G401.6 (cell line): ENCODE data around the gene UMODL1.

ENCODE experiments used
- FAIRE-seq: peaks from 2 replicates; lab custom pipeline; 2012; peaks lifted over from hg19 to GRCh38; lab: Jason Lieb, UNC

Gene UMODL1

DNA sequence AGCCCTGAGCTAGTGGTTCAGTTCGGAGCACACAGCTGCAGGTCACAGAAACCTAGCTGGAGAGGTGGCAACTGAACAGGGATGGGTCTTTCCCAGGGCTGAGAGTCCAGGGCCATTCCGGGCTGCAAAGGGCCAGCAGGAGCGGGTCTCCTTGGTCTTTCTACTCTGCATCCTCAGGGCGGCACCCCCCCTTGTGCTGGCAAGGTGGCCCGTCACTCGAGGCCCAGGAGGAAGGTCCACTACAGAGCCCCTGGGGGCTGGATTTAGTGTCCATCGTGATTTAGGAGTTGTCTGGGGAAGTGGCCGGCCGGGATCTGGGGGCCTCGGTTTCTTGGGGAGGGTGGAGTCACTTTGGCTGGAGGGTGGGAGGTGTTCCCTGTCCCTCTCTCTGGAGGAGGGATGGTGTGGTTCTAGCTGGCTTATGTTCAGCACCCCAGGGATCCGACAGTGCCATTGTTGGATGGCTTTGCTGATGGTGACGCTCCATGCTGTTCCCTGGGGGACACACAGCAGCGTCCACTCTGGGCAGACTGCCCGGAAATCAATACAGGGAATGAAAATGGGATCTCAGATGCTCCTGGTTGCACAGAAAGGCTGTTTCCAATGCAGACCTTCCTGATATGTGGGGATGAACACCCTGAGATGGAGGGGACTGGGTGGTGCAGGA is 64.4 kb downstream of the UMODL1 start:
- FAIRE-seq, result no peak

DNA sequence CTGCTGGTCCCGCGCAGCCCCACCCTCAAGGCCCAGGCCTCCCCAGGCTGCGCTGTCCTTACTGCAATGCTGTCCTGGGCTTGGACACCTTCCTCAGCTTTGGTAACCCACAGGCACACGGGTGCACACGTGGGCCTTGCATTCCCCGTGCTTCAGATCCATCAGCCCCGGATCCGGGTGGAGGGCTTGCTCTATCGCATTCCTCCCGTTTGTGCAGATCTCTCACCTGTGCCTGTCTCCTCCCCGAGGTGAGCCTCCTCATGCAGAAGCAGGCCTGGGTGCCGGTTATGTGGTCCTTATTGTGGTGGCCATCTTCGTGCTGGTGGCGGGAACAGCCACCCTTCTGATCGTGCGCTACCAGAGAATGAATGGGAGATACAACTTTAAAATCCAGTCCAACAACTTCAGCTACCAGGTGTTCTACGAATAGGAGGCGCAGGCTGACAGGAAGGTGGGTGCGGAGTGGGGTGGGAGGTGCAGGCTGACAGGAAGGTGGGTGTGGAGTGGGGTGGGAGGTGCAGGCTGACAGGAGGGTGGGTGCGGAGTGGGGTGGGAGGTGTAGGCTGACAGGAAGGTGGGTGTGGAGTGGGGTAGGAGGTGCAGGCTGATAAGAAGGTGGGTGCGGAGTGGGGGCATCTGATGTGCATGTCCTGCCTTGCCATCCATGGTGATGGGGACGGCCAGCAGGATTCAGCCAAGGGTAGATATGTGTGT is 66.2 kb downstream of the UMODL1 start:
- FAIRE-seq, result no peak

DNA sequence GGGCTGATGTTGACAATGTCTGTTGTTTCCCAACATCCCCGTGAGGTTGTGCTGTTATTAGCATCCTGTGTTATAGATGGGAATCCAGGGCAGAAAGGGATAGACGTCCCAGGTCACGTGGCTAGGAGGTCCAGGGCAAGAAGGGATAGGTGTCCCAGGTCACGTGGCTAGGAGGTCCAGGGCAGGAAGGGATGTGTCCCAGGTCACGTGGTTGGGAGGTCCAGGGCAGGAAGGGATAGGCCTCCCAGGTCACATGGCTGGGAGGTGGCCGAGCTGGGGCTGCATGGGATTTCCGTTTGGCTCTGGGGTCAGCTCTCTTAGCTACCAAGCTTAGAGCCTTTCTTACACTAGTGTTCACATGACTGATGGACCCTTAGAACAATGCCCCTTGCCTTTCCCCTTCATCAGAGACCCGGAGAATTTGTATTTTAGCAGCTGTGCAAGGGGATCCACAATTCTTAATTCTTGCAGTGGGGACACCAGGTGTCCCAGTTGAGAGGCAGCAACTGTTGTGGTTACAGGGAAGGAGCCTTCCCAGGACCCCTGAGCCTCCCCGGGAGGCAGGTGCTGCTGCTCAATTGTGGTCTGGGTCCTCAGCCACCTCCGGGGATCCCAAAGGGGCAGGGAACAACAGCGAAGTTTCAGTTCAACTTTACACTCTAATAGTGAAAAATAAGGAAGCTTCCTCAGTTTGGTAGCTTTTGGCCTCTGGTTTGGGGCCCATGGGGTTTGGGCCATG is 69.2 kb downstream of the UMODL1 start:
- no peak for FAIRE-seq

DNA sequence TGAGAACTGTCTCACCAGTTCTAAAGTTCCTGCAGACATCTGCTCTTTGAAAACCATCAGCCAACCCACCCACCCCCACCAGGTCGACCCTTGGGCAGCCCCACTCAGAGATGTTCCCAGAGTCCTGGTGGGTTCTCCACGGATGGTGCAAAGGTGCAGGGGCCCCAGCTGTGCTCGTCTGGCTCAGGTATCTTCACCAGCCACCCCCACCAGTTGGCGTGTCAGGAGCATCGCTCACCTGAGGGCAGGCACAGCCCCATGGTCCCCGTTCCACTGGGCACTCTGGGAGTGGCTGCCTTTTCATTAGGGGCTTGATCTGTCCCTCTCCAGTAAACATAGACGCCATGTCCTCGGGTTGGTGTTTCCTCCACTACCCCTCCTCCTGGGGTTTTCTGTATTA is 70.5 kb downstream of the UMODL1 start:
- no peak for FAIRE-seq

DNA sequence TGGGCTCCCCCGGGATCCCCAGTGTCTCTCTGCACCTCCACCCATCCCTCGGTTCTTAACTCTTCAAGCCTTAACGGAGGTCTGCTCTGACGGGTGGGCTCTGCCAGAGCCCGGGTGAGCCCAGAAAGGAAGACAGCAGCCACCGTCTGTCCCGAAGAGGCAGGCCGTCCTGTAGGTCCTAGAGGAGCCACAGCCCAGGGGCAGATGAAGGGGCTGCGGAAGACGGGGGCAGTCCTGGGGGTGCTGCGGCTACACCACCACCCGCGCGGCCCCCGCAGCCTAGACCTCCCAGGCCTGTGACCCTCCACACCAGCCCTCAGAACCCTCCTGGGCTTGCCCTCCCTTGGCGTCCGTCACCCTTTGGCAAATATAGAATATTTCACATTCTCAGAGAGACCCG is 71.0 kb downstream of the UMODL1 start:
- FAIRE-seq, result no peak

DNA sequence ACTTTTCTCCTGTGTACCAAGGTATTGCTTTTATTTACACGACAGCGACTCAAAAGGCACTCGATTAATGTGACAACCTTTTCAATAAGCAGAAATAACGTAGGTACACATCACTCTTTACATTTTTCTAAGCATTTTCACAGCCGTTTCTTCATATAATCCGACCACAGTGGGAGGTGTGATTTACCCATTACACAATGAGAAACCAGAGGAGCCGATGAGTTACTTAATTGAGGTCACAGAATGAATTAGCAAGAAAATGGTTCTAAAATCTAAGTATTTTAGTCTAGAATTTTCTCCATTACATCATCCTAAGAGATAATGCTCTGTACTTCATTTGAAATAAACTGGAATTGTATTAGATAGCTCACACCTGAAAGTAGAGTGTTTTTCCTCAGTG is 71.5 kb downstream of the UMODL1 start:
- no peak for FAIRE-seq

DNA sequence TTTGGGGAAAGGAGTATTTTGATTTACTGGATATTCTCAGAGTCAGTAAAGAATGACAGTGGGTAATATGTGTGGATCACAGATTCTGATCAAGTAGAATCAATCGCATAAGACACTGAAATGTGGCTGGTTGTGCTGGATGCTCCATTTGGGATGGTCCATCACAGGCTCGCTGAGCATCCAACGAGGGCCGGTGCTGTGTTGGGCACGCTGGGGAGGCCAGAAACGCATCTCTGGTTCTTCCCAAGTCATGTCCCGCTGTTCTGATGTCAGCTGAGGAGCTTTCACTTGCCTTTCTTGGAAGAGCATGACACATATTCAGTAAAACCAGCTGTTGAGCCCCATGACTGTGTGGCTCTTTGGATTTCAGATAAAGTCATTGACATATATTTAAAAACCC is 72.0 kb downstream of the UMODL1 start:
- no peak for FAIRE-seq

GRCh38 chr21:42144221-42144620 is 73.1 kb downstream of the UMODL1 start:
- FAIRE-seq, result no peak

GRCh38 chr21:42144679-42145568 is 73.8 kb downstream of the UMODL1 start:
- no peak for FAIRE-seq

DNA sequence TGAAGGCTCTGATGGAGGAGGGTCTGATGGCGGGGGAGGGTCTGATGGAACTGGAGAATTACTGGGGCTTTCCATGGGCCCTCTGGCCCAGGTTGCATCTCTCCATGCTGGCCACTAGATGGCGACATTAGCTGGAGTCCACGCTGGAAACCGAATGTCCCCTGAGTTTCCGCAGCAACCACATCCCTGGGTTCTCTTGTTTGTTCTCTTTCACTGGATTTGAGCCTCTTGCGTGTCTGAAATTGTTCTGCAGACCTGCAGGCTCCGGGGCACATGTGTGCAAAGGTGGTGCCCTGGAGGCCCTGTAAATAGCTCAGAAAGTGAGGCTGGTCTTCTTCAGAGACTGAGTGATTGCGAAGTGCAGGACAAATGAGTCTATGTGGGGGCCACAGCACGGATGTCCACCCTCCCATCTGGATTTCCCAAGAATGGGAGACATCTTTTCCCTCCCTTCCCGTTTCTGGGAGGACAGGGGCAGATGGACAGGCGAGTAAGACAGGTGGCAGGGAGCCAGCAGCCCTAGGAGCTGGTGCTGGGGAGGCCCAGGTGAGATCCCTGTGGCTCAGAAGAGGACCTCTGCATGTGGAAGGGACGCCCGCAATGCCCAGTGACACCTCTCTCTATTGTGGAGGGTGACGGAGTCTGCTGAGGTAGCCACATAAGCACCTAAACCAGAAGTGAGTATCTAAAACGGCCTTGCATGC is 74.6 kb downstream of the UMODL1 start:
- no peak for FAIRE-seq

GRCh38 chr21:42146273-42146805 is 75.2 kb downstream of the UMODL1 start:
- FAIRE-seq, result no peak

DNA sequence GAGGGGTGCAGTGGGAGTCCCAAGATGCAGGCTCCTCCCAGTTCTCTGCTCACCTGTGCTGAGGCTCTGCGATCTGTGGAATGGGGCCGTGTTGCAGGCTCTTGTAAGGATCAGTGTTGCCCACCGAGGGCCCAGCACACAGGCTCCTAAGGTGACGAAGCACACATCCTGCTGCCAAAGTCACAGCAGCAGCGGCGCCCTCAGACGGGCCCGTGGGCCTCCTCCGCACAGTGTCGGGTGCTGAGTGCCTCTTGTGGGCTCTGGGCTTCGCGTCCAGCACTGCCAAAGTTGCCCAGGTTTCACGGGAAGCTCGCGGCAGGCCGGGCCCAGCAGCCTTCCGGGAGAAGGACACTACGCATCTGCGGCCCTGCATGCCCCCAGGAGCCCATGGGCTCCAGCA is 75.7 kb downstream of the UMODL1 start:
- no peak for FAIRE-seq

DNA sequence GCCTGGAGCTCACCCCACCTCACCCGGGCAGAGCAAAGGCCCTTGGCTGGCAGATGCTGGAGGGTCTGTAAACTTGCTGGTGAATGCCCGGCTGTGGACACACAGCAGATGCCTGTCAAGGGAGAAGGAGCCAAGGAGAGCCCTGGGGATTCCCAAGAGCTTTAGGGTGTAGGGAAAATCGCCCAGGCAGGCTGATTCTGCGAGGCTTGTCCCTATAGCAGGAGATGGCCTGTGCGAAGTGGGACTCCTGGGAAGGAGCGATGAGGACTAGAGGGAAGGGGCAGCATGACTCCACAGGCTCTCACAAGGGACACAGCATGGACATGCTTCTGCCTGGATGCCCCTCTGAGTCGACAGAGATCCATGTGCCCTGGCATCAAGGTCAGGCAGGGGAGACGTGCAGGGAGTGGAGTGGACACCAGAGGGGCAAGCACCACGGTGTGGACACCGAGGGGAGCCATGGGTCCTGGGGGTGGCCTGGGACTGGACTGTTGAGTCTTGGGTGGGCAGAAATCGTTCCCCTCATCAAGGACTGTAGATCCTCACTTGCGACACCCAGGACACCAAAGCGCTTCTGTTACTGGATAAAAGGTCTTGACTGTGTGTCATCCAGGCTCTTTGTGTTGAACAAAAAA is 76.4 kb downstream of the UMODL1 start:
- FAIRE-seq, result no peak

DNA sequence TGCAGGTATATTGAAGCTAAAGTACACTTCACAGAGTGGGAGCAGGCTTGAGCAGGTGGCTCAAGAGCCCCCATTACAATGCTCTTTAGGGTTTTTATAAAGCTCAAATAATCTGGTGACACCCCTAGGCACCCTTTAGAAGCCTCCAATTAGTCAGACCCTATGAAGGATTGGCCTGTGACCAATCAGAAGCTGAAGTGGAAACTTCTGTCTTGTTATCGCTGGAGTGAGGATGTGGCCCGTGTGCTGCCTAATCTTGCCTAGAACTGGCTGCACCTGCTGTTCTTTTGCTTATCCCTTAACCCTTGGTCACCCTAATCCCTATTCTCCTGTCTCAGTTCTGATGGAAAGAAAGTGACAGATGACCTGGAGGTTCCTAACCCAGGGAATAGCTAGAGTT is 77.0 kb downstream of the UMODL1 start:
- FAIRE-seq, result no peak

DNA sequence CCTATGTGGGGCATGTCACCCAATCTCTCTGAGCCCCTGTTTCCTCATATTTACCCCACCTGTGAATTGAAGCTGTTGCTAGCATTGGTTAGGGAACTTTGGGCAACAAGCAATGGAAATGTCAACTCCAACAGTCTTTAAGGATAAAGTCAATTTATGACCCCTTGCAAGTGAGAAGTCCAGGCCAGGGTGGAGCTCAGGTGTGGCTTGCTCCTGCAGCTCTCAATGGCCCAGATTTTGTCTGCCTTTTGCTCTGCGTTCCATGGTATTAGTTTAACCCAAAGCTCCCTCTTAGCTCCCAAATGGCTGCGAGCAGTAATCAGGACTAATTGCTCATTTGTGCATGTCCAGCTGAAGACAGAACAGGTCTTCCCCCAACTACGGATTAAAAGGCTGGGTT is 77.5 kb downstream of the UMODL1 start:
- FAIRE-seq, result no peak

DNA sequence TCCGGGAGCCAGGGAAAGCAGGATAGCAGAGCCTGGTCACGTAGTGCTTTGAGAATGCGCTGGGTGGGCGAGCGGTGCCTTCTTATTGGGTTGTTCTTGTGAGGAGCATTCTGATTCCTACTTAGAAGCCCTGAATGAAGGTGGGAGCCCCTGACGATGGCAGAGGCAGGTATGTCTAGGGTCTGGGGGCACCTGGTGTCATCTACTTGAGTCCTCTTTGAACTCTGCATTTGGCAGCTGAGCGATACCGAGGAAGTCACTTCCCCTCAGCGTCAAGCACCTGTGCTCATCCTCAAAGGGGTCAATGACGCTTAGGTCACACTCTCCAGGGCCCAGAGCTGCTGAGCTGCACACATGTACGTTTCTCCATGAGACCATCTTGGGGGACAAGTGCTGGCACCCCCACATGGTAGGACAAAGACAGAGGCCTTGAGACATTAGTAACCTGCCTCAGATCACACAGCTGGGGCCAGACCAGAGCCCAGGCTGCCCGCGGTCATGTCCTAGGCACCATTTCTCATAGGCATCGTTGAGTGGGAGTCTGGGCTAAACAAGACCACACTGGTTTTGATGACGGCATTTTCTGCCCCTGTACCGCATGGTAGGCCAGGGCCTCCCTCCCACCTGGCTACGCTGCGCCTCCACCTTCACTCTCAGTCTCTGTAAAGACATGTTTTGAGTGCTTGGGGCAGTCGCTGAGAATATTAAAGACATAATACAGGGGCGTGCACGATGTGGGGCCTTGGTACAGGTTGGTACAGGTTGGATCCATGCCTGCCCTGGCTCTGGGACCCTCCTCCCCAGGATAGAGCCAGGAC is 78.7 kb downstream of the UMODL1 start:
- no peak for FAIRE-seq

DNA sequence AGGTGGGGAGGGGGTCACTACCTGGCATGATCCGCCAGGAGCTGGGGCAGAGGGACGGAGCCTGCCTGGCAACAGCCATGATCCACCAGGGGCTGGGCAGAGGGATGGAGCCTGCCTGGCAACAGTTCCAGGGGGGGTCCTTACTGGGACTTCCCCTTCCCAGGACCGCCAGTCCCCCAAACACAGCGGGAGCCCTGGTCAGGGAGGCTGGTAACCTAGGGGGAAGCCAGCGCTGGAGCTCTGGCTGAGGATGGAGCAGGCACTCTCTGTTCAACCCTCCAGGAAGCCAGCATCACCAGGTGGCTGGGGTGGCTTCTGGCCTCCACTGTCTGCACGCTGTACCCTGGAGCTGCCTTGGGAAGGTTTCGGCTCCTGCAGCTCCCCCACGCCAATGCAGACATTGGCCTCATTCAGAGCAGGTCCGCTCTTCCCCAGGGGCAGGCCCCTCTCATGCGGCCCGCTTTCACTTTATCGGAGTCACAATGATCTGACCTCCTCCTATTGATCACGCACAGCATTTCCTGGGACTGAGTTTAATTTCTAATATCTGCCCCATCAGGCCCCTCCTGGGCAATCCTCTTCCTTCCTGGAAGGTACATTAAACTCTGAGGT is 79.5 kb downstream of the UMODL1 start:
- no peak for FAIRE-seq

DNA sequence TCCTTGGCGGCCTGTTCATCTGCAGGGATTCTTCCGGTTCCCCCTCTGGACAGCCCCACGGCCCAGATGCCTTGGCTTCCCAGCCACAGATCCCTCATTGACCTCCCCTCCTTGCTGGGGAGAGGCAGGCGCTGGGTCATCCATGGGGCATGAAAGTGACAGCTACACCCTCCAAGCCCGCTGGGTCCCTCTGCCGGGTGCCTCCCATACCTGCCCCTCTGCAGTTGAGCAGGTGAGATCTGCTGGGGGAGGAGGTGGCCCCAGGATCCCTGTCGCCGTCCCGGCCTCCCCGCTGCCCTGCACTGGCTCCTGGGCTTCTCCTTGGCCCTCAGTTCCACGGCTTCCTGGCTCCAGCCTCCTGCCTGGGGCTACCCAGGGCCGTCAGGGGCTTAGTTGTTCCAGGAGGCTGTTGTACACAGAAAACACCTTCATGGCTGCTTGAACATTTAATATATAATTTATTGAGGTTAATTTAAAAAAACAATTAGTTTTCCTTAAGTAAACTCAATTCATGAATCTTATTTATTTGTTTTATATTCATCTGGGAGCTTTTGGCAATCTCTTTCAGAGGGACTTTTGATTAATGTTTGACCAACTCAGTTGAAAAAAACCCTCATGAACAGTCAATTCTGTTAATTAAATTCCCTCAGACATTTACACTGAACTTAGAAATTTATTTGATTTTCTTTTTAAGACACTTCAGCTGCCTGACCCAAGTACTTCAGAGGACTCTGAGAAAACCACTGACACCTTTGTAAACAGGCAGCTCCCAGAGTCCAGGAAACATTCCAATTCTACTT is 80.2 kb downstream of the UMODL1 start:
- no peak for FAIRE-seq

- no peak for FAIRE-seq
Observed at GRCh38 chr21:42151948-42152220, 80.8 kb downstream of the UMODL1 start.
